Activated T-cell treated with anti-CD3 and anti-CD28 coated beads for 4 hours (primary cell): Measurements from ENCODE around the gene TTC7B.

Experiments
- DNase-seq: peaks from one replicate; pipeline ENCODE4 v3.0.0-alpha.2; 2020

Gene TTC7B

DNA sequence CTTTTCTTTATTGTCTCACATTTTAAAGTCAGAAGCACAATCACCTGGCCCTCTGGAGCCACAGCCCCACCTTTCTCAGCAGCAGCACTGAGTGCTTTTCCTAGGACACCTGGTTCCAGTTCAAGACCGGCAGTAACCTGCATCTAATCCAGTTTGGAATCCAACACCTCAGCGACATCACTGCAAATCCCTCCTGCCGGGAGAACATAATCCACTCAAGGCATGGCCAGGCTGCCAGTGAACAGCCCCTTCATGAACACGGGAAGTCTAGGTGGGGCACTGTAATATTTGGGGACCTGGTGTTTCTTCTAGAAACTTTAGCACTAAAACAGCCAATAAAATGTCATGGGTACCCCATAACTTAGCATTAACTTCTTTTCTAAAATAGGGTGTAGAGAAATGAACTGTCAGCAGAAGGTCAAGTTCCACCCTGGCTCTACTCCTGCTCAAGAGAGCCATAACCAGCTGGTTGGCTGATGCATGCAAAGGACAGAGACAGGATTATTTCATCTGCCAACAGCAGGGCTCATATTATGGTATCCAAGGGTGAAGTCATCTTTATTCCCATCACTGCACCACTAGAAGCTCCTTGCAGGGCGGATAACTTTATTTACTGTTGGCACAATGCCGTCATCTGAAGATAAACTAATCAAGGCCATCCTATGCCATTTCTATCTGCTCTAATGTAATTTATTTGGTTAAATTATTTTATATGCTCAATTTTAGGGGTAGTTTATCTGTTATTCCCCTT is 76.7 kb downstream of the TTC7B start:
- DNase-seq, result no peak

DNA sequence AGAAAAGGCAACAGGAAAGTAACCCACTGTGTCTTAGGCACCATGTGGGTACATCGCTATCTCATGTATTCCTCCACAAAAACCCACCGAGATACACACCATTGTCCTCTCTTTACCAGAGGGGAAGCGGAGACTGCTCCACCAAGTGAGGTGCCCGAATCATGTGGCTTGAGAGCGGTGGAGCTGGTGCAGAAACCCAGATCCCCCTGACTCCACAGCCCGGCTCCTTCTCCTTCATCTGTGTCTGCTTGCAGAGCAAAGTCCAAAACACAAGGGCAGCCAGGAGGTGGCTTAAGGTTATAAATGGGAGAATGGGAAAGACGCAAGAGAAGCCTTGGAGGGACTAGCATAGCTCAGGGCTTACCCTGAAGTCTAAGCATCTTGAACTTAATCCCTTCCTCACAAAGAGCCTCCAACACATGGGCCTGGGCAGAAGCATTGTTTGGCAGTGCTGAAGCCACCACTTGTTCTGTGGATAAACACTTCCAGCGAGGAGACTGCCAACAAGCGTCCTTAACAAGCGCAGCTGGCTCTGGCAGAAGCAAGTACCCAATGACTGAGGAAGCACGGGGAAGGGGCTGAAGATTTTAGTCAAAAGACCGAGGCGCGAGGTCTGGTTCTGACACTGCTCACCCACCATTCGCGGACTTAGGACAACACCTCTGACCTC is 83.0 kb downstream of the TTC7B start:
- no peak for DNase-seq

DNA sequence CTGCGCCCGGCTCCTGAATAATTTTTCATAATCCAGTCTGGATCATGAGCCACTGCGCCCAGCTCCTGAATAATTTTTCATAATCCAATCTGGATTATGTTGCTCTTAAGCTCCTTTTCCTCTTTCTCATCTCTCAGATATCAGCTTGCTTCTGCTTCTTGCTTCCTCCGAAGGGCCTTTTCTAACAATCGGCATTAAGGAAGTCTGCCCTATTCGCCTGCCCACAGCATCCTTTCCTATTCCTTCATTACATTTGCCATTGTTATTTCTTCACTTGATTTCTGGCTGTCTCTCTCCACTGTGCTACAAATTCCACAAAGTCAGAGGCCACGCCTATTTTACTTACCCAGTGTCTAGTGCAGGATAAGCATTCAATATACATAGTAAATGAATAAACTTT is 83.5 kb downstream of the TTC7B start:
- DNase-seq, result no peak

DNA sequence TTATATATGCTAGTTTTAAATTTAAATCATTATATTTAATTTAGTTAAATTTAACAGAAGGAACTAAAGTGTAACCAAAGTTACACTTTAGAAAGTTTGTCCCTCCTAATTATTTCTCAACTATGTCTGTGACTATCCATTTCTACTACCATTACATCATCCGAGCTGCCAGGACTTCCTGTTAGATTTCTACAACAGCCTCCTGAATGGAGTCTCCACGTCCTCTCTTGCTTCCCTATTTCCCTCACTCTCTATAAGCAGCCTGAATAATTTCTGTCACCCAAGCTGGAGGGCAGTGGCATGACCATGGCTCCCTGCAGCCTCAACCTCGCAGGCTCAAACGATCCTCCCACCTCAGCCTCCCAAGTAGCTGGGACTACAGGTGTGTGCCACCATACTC is 84.1 kb downstream of the TTC7B start:
- no peak for DNase-seq

DNA sequence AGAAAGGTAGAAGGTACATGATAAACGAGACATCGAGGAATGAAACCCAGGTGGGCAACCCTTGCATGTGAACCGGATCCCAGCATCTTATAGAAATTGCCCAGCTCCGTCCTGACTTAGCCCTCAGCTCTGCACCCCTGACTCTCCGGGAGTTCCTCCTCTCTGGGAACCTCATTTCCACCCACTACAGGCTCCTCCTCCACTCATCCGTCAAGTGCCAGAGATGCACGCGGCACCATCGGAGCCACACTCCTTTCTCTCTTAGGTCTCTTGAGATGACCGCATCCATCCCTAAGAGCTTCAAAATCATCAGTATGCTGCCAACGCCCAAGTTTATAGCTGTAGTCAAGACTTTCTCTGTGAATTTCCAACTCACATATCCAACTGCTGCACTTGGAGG is 84.7 kb downstream of the TTC7B start:
- DNase-seq, result no peak

DNA sequence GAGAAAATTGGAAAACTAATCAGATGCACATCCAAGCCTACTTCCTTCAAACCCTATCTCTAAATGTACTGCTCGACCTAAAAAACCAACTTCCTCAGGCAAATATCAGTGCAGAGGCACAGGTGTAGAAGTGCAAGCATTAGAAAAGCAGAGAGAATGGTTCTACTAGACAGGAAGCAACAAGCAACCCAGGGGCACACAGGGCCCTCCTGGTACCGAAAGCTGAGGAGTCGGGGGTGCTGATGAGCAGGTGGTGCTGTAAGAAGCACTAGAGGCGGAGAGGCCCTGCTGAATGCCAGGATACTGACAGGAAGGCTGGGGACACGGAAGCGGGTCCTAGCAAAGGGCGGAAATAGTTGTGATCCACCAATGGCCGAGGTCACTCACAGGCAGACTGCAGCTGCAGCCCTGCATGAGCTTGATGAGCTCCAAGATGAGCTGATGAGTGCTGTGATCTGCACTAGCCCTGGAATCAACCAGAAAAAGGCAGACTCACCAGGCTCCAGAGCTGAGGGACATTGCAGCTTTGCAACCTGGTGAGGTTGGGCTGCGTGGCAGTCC is 85.9 kb downstream of the TTC7B start:
- DNase-seq, result no peak

DNA sequence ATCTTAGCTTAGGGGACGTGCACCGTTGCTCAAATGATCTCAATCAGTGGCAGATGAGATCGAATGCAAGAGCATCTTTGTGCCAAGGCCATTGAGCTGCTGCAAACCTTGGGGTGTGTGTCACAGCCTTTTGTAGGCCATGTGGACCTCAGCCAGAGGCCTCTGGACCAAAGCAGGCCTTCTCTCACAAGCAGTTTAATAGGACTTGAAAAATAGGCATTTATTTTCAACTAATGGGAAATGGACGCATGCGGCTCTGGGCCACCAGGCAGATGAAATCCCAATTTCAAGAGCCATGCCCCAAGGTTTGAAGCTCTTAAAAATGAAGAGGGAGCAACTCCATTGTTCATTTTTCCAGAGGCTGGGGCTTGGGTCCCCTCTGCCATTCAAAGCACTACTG is 87.3 kb downstream of the TTC7B start:
- DNase-seq, result no peak

DNA sequence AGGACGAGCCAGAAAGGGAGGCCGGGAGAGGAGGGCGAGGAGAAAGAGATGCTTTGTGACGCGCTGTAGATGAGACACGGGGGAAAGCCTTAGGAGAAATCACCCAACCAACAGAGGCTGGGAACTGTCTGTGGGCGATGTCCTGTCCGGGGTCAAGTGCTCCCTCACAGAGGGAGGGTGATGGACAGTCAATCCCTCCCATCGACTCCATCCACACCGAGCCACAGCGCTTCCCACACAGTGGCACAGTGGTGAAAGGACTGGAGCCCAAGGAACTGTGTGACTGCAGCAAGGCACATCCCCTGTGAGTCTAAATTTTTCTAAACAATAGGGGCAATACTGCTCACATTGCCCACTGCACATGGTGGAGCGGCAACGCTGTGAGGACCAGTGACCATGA is 89.1 kb downstream of the TTC7B start:
- DNase-seq, result no peak

DNA sequence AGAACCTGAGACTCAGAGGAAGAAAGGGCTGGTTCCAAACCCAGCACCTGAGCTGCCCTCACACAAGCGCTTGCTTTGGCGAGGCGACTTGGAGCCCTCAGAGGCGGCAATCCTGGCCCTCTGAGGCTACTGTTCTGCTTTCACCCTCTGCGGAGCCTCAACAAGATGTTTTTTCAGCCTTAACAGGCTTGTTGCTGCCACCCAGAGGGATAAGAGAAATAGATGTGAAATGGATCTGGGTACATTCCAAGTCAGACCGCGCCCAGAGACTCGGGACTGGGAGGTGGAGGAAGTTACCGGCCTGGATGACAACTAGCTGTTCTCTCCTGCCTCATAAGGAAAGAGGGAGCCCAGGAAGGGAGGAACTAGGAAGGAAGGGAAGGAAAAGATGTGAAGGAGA is 89.6 kb downstream of the TTC7B start:
- DNase-seq, result no peak

DNA sequence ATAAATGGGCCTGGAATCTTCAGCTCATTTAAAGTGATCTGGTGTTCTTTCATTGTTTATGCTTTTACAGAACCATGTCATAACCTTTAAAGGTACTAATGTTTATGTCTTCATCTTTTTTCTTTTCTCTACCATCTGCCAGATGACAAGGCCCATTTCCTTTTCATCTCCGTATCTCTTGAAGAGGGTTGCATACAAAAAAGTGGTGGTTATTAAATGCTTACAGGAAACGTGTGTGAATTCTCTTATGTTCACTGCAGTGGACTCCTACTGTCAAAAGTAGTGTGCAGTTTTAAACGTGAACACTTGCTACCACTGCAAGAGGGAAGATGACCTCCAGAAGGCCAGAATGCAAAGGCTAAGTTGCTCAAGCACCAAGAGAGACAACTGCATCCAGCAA is 91.4 kb downstream of the TTC7B start:
- DNase-seq, result no peak

DNA sequence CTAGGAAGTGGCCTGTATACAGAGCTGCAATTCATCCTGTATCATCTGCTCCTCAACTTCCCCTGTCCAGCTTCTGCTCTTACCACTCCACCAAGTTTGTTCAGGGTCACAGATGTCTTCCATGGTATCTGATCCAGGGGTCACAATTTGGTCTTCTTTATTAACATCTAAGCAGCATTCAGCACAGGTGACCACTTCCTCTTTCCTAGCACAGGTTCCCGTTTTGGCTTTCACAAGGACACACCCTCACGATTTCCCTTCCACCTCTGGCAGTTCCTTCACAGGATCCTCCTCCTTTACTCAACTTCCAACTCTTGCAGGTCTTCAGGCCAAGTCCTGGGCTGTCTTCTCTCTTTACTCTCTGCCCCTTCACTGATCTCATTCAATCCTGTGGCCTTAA is 93.6 kb downstream of the TTC7B start:
- DNase-seq, result no peak

DNA sequence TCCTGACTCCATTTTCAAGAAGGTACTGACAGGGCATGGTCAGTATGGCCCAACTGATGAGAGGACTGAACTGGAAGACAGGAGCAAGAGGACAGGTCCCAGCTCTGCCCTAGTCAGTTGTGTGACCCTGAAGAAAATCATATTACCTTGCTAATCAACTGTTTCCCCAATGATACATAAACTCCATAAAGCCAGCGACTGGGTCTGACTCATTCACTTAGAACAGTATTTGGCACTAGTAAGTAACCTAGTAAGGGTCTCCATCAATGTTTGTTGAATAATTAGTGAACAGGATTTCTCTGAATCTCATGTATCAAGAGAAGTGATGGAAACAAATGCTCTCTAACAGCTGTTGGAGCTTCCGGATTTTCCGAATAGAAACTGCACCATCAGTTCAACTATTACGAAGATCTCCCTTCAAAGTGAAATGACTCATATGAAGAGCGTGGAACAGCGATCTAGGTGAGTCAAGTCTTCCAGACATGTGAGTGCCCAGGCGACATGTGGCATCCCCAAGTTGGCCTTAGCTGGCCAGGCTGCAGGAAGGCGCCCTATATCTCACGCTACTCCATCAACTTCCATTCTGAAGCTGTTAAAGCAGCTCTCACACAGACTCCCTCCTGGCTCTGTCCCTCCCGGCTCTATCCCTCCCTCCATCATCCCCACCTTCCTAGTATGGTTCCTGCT is 94.5 kb downstream of the TTC7B start:
- DNase-seq, result no peak

DNA sequence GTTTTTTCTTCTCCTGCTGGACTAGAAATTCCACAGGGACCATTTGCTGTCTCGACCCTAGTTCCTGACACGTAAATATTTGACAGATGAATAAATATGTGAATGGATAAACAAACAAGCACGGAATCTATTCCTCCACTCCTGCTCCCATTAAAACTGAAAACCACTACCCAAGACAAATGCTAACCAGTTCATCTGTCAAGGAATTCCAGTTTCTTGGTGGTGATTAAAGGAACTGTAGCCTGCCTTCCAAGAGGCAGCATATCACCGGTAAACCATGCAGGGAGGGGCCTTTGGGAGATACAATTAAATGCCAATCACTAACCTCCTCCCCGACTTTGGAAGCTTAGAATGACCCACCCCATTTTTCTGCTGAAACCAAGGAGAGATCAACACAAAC is 95.4 kb downstream of the TTC7B start:
- DNase-seq, result no peak

DNA sequence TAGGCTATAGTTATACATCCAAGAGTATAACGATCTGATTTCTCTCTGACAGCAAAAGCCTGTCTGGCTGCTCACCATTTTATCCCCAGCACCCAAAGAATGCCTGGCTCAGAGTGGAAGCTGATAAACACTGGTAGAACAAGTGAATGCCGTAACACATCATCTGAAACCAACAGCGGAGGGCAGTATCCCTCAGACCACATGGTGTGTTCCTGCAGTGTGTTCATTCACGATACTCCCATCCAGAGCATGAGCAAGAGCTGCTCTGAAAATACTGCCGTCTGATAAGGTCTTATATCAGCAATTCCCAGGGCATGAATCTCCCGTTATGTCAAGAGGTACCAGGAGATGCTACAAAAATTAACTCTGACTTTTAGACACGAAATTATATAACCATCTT is 95.9 kb downstream of the TTC7B start:
- no peak for DNase-seq

DNA sequence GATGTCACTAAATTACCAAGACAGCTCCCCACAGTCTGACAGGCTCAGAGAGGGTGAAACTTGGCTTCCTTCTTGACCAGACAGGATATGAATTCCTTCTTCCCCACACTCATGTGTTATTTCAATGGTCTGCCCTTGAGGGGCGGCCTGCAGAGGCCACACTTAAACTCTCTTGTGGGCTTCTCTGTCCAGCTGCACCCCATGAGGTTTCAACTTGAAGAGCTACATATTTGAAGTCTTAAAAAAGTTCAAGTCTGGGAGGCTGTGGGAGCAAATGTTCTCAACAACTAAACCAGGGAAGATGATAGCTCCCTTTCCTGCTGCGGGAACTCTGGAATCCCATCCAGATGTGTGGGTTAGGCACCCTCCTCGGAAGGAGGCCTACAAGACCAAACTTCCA is 98.3 kb downstream of the TTC7B start:
- no peak for DNase-seq

DNA sequence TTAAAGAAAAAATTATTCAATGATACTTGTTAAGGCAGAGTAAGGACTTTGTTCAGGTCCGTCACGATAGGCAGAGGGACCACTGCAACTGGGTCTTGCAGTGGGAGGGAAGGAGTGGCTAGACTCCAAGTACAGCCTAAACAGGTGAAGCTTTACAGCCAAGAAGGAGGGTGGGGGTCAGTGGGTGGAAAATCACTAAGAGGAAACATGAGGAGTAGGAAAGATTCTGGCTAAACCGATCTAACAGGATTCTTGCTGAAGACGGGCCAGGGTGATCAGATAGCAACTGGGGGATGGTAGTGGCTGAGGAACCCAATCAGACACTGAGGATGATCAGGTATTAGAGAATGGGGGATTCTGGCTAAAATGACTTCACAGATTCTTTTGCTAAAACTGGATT is 100.2 kb downstream of the TTC7B start:
- DNase-seq, result no peak

DNA sequence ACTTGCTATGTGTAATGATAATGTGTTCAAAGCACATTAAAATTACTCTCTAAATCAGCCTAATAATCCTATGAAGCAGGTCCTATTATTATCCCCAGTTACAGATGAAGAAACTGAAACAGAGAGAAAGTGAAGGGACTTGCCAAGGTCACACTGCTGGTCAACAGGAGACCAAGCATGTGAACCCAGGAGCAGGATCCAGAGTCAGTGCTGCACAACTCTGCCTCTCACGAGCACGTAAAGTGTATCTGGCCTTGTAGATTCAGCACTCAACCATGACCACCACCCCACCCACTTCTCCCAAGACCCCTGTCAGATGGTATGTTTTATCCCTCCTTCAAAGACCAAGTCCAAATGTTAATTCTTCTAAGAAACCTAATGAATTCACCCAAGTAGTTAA is 100.7 kb downstream of the TTC7B start:
- DNase-seq, result no peak

DNA sequence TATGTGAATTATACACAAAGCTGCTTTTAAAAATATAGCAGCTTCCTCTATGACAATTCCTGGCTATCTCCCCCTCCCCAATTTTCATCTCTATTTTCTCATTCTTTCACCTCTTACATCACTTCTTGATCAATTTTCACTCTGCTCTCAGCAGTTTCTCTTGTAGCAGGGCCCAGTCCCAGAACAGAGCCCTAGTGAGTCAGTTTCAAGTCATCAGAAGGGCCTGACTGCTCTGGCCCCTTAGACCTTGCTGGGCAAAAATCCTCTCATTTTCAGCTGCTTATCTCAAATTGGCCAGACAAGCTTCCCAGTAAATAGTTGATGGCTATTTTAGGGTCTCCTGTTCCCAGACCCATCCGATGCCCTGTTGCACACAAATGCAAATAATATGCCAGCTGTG is 101.4 kb downstream of the TTC7B start:
- no peak for DNase-seq

DNA sequence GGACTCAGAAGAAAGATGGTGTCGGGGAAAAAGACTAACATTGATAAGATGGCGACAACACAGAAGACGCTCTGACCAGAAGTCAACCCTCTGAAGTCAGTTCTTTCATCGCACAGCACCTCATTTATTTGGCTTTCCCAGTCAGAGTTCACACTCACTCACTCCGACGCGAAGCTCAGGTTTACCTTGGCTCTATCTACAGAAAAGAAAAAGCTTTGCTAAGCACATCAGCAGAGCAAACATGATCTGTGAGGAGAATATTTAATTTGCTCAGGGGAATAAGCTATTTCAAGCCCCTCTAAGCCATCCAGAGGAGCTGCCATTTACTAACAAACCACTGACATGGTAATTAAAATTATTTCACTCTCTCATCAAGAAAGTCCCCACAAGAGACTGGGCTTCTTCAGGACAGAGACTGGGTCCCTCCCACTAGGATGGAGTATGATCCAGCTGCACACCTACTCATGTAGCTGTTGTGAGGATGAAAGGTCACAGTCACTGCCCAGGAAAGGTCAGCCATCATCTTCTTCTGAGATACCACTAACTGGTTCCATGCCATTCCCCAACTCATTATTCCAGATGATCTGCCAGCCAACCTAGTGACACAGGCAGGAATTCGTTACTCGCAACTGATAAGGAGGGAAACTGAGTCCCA is 111.4 kb downstream of the TTC7B start:
- no peak for DNase-seq

DNA sequence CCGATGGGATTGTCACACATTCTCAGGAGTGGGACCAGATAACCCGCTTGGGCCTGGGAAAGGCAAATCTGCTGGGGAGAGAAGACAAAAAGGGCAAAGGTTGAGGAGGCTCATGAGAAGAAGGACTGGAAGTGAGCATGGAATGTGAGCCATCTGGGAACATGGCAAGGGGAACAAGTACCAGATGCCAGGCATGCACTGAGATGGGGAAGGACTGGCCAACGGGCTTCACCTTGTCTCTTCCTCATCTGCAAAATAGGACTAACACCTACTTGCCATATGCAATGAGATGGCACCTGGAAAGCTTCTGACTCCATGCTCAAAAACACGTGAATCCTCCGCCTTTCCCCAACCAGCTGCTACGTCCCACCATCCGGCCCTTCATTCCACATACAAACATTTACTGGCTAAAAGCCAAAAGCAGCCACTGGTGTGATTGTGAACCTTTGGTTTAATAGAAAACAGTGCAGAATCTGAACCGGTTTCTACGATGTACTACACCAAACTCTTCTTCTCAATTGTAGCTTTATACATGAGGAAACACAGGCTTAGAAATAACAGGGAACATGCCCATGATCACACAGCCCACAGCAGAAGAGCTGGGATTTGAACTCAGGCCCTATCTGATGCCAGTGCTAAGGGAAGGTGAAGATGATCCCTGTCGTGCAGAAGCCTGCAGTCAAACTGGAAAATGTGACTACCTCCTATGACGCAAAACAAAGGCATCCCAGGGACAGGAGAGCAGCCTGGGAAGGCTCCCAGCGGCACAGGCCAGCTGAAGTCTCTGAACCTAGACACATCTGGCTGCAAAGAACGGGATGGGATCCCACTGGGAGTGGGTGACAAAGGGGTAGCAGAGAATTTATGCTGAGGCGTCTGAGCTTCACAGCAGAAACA is 112.1 kb downstream of the TTC7B start:
- DNase-seq, result no peak

DNA sequence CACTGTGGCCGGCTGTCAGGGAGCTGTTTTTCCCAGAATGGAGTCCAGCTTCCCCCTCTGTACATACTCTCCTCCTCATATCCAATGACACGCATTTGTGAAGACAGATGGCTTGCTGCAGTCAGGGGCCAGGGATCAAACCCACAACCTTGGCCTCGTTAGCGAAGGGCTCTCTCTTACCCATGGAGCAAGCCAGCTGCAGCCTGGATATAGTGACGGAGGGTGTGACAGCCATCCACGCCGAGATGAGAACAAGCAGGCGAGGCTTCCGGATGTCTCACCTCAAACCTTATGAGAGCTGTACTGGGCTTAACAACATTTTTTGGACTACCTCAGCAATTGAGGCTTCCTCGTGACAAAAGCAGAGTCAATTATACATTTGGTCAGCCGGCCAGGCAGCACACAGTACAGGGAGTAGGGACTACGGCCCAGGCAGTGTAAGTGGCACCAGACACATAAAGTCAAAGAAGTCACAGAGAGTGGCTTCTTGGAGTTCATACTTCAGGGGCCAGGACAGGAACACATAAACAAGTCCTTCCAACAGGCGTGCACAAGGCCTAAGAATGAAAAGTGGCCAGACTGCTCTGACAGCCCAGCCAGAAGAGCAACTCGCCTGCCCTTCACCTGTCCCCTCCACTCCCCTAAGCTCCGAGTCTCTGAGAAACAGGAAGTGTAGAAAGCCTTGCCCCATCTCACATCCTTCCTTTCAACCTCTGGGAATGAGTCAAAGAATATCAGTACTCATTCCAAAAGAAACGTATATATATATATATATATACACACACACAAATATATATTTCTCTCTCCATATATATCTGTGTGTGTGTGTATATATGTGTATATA is 115.1 kb downstream of the TTC7B start:
- DNase-seq, result no peak
